HG02885 (cell line): ENCODE data around the gene AP3S2.
"Not testable (repeated sequence)": the region's sequence is repeated elsewhere in the genome, so short reads cannot be mapped to it uniquely, and the experiment has no call there.

Experiments used
- ATAC-seq: cut with Tn5 transposase; IDR thresholded peaks from one replicate; pipeline ENCODE4 v1.9.1; 2021; ENCODE audit warnings: mild to moderate bottlenecking; ENCODE audit not compliant: unreplicated experiment, poor library complexity

Gene AP3S2

GRCh38 chr15:89837134-89837829 is 56.5 kb downstream of the AP3S2 start:
- ATAC-seq: no peak

- no peak for ATAC-seq
These were observed 57.3 kb downstream of the AP3S2 start for GRCh38 chr15:89836267-89837133.

GRCh38 chr15:89835176-89835564 is 58.6 kb downstream of the AP3S2 start:
- ATAC-seq: no peak

GRCh38 chr15:89834465-89835175 is 59.2 kb downstream of the AP3S2 start:
- not testable (repeated sequence) for ATAC-seq

GRCh38 chr15:89833966-89834365 is 59.8 kb downstream of the AP3S2 start:
- ATAC-seq: no peak

- no peak for ATAC-seq
These were observed 63.2 kb downstream of the AP3S2 start for GRCh38 chr15:89830639-89831038.

- ATAC-seq: no peak
These were observed 64.0 kb downstream of the AP3S2 start for GRCh38 chr15:89829616-89830440.

GRCh38 chr15:89829161-89829560 is 64.6 kb downstream of the AP3S2 start:
- no peak for ATAC-seq

GRCh38 chr15:89828281-89829145 is 65.3 kb downstream of the AP3S2 start:
- ATAC-seq: no peak

GRCh38 chr15:89827829-89828228 is 66.0 kb downstream of the AP3S2 start:
- no peak for ATAC-seq

- no peak for ATAC-seq
These were observed 66.8 kb downstream of the AP3S2 start for GRCh38 chr15:89826671-89827655.

- ATAC-seq: no peak
These were observed 68.4 kb downstream of the AP3S2 start for GRCh38 chr15:89825271-89825940.

- no peak for ATAC-seq
These were observed 69.3 kb downstream of the AP3S2 start for GRCh38 chr15:89824607-89824867.

- ATAC-seq: no peak
These were observed 69.8 kb downstream of the AP3S2 start for GRCh38 chr15:89823836-89824606.

GRCh38 chr15:89822951-89823711 is 70.7 kb downstream of the AP3S2 start:
- ATAC-seq: no peak

- no peak for ATAC-seq
These were observed 71.2 kb downstream of the AP3S2 start for GRCh38 chr15:89822611-89822950.
